Neuron (in vitro differentiated cells): Measurements from ENCODE around the gene SUSD3.

Experiments
- H2AFZ ChIP-seq: one replicate; pipeline ENCODE4 v1.6.1; 2013; ENCODE audit warnings: low read depth, mild to moderate bottlenecking, inconsistent platforms, low read length, moderate library complexity
- H3K27me3 ChIP-seq: one replicate; pipeline ENCODE4 v1.6.1; 2013; ENCODE audit warnings: low read length; ENCODE audit not compliant: insufficient read depth
- H3K36me3 ChIP-seq: one replicate; pipeline ENCODE4 v1.6.1; 2013; ENCODE audit warnings: low read length; ENCODE audit not compliant: insufficient read depth
- H3K4me1 ChIP-seq: one replicate; pipeline ENCODE4 v1.6.1; 2013; ENCODE audit warnings: low read length; ENCODE audit not compliant: insufficient read depth
- H3K4me3 ChIP-seq: 2 replicates; pipeline ENCODE4 v1.5.1; 2013; ENCODE audit warnings: mild to moderate bottlenecking, low read length, moderate library complexity
- H3K9me3 ChIP-seq: one replicate; pipeline ENCODE4 v1.6.1; 2013; ENCODE audit warnings: low read length

SUSD3 gene

GRCh38 chr9:93022721-93023520 lies 35.6 kb upstream of the SUSD3 start:
- Histone ChIP-seq H3K36me3 (no peaks in the 10 kb centered on the region), H3K9me3 (no peaks in the 10 kb centered on the region), H3K27me3 (peaks cover 13% of the 10 kb centered on the region), H3K4me3 (no peak overlapping the region), H2AFZ (no peak overlapping the region), H3K4me1 (no peaks in the 10 kb centered on the region)

DNA sequence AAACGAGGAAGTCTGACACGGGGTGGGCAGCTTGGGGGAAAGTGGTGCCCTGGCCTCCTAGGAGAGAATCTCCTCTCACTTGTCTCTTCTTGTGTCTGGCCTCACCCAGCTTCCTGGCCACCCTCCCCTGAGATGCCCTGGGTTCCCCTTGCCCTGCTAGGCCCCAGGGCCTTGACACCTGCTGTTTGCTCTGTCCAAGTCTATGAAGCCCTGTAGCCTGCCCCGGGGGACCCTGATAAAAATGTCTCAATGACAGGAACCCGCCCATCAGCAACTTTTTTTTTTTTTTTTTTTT lies 35.0 kb upstream of the SUSD3 start:
- Histone ChIP-seq H3K27me3 (peaks cover 13% of the 10 kb centered on the region), H3K4me3 (no peak overlapping the region), H3K4me1 (no peaks in the 10 kb centered on the region), H3K9me3 (no peaks in the 10 kb centered on the region), H3K36me3 (no peaks in the 10 kb centered on the region), H2AFZ (no peak overlapping the region)

GRCh38 chr9:93024646-93024910 lies 33.9 kb upstream of the SUSD3 start:
- Histone ChIP-seq H3K9me3 (no peaks in the 10 kb centered on the region), H3K4me3 (no peak overlapping the region), H2AFZ (no peak overlapping the region), H3K36me3 (no peaks in the 10 kb centered on the region), H3K27me3 (peaks cover 13% of the 10 kb centered on the region), H3K4me1 (no peaks in the 10 kb centered on the region)

GRCh38 chr9:93024986-93025630 lies 33.4 kb upstream of the SUSD3 start:
- H3K4me1 ChIP-seq: no peaks in the 10 kb centered on the region
- no peak overlapping the region for H3K4me3 ChIP-seq
- no peaks in the 10 kb centered on the region for H3K36me3 ChIP-seq
- H3K9me3 ChIP-seq: no peaks in the 10 kb centered on the region
- H3K27me3 ChIP-seq: peaks cover 13% of the 10 kb centered on the region
- H2AFZ ChIP-seq: no peak overlapping the region

GRCh38 chr9:93025736-93026135 lies 32.8 kb upstream of the SUSD3 start:
- Histone ChIP-seq H2AFZ (no peak overlapping the region), H3K4me1 (no peaks in the 10 kb centered on the region), H3K36me3 (no peaks in the 10 kb centered on the region), H3K4me3 (no peak overlapping the region), H3K9me3 (no peaks in the 10 kb centered on the region), H3K27me3 (peaks cover 13% of the 10 kb centered on the region)

GRCh38 chr9:93026640-93027039 lies 31.9 kb upstream of the SUSD3 start:
- Histone ChIP-seq H3K4me1 (no peaks in the 10 kb centered on the region), H3K4me3 (no peak overlapping the region), H3K36me3 (no peaks in the 10 kb centered on the region), H3K9me3 (no peaks in the 10 kb centered on the region), H3K27me3 (peaks cover 13% of the 10 kb centered on the region), H2AFZ (no peak overlapping the region)

DNA sequence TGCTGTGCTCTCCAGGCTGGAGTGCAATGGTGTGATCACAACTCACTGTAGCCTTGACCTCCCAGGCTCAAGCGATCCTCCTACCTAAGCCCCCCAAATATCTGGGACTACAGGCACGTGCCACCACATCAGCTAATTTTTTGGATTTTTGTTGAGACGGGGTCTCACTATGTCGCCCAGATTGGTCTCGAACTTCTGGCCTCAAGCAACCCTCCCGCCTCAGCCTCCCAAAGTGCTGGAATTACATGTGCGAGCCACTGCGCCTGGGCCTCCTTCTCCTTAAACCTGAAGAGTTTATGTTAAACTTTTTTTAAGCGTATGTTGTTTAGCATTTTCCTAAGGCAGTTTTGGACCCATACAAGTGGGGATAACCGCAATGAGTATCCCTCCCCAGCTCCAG lies 30.8 kb upstream of the SUSD3 start:
- H3K4me1 ChIP-seq: no peaks in the 10 kb centered on the region
- H3K4me3 ChIP-seq: no peak overlapping the region
- no peaks in the 10 kb centered on the region for H3K9me3 ChIP-seq
- no peak overlapping the region for H2AFZ ChIP-seq
- peaks cover 13% of the 10 kb centered on the region for H3K27me3 ChIP-seq
- H3K36me3 ChIP-seq: no peaks in the 10 kb centered on the region

- no peaks in the 10 kb centered on the region for H3K4me1 ChIP-seq
- H3K36me3 ChIP-seq: no peaks in the 10 kb centered on the region
- H3K4me3 ChIP-seq: no peak overlapping the region
- no peaks in the 10 kb centered on the region for H3K9me3 ChIP-seq
- peaks cover 13% of the 10 kb centered on the region for H3K27me3 ChIP-seq
- H2AFZ ChIP-seq: no peak overlapping the region
Observed at GRCh38 chr9:93028448-93029006, 30.0 kb upstream of the SUSD3 start.

- Histone ChIP-seq H3K9me3 (no peaks in the 10 kb centered on the region), H3K4me1 (no peaks in the 10 kb centered on the region), H2AFZ (no peak overlapping the region), H3K4me3 (no peak overlapping the region), H3K36me3 (no peaks in the 10 kb centered on the region), H3K27me3 (peaks cover 7% of the 10 kb centered on the region)
Observed at GRCh38 chr9:93030642-93031628, 27.6 kb upstream of the SUSD3 start.

- Histone ChIP-seq H3K36me3 (no peaks in the 10 kb centered on the region), H3K4me3 (no peak overlapping the region), H2AFZ (no peak overlapping the region), H3K4me1 (no peaks in the 10 kb centered on the region), H3K27me3 (no peaks in the 10 kb centered on the region), H3K9me3 (no peaks in the 10 kb centered on the region)
Observed at GRCh38 chr9:93031629-93032430, 26.7 kb upstream of the SUSD3 start.

DNA sequence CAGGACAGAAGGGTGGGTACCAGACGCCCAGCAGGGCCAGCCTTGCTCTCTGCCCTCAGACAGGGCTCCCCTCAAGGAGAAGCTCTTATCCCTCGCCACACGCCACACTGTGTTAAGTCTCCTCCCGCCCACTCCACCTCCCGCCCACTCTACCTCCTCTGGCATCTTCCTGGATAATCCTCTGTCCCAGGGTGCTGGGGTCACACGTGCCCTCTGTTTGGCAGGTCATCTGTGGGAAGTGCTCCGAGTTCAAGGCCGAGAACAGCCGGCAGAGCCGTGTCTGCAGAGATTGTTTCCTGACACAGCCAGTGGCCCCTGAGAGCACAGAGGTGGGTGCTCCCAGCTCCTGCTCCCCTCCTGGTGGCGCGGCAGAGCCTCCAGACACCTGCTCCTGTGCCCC lies 26.0 kb upstream of the SUSD3 start:
- Histone ChIP-seq H3K27me3 (no peaks in the 10 kb centered on the region), H2AFZ (no peak overlapping the region), H3K4me3 (no peak overlapping the region), H3K9me3 (no peaks in the 10 kb centered on the region), H3K36me3 (no peaks in the 10 kb centered on the region), H3K4me1 (no peaks in the 10 kb centered on the region)

DNA sequence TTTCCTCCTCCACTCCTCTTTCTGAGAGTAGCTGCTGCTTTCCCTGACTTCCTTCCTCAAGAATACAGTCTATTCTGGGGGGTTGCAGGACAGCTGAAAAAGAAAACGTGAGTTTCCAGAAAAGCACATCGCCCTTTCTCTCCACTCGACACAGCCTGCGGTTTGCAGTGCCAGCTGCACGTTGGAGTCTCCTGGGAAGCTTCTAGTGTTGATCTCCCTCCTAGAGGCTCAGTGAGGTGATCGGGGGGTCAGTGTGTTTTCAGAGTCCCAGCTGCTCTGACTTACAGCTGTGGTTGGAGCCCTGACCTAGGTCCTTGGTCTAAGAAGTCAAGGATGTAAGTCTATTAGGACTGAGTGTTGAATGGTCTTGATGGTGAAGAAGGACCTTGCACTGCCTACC lies 25.0 kb upstream of the SUSD3 start:
- Histone ChIP-seq H3K27me3 (no peaks in the 10 kb centered on the region), H3K4me1 (no peaks in the 10 kb centered on the region), H3K9me3 (no peaks in the 10 kb centered on the region), H3K36me3 (no peaks in the 10 kb centered on the region), H3K4me3 (no peak overlapping the region), H2AFZ (no peak overlapping the region)
